NCI-H526 (cell line): Measurements from ENCODE around the gene LDHA.

Source experiments
- DNase-seq, 2 experiments: peaks; one replicate each; lab custom pipeline; 2025; lab: John Stamatoyannopoulos, UW

LDHA gene

DNA sequence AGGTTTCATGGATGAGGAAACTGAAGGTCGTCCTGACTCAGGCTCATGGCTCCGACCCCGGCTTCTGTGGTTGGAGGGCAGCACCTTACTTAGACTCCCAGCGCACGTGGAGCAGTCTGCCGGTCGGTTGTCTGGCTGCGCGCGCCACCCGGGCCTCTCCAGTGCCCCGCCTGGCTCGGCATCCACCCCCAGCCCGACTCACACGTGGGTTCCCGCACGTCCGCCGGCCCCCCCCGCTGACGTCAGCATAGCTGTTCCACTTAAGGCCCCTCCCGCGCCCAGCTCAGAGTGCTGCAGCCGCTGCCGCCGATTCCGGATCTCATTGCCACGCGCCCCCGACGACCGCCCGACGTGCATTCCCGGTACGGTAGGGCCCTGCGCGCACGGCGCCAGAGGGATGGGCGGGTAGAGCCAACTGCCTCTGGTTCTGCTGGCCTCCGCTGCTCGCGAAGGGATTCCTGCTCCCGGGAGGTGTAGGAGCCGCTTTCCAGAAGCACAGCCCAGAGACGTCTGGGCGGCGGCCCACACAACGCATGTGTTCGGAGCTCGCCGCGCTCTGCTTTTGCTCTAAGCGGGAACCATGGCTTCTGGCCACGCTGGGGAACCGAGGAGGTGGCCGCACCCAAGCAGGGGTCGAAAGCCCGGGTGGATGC, at the start of gene LDHA:
LDHA (plus strand) TSS at position 289 of the 653 bp plus-strand sequence. CDS start 2,280 bp downstream, outside the sequence.
- peak; percentile 93 to 98 for DNase-seq

DNA sequence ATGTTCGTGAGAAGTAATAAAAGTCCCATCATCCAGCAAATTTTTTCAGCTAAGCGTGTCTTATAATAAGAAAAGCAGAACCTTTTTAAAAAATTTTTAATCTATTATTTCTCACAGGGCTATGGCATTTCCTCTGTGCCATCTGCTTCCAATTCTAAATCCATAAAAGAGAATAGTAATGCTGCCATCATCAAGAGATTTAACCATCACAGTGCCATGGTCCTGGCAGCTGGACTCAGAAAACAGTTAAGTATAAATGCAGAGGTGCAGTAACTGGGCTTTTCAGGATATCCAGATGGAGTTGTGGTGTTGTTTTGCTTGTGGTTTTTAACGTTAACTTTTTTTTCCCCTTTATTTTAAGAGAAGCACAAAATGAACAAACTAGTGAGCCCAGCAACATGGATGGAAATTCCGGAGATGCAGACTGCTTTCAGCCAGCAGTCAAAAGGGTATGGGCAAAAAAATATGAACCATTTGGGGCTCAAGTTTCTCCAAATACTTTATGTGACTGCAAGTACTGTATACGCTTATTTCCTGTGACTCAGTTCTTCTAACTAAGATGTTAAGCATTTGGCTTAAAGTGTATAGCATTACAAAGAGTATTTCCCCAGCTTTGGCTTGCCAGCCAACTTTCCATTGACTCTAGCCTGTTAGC, 46.8 kb upstream of the LDHA start:
- DNase-seq = no peak

DNA sequence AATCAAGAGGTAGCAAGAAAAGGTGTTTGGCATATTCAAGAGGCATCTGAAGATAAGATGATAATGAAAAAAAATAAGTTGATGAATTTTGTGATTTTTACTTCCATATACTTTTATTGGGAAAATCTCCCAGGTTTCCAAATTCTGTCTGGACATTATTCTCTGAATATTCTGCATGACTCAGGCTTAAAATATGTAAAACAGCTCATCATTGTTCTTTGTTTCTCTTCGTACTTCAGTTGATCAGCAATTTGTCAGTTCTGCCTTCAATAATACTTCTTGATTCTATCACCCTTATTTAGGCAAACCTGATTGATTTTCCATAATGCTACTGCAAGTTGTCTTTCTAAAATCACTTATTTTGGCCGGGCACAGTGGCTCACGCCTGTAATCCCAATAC, 41.8 kb upstream of the LDHA start:
- no peak for DNase-seq

DNA sequence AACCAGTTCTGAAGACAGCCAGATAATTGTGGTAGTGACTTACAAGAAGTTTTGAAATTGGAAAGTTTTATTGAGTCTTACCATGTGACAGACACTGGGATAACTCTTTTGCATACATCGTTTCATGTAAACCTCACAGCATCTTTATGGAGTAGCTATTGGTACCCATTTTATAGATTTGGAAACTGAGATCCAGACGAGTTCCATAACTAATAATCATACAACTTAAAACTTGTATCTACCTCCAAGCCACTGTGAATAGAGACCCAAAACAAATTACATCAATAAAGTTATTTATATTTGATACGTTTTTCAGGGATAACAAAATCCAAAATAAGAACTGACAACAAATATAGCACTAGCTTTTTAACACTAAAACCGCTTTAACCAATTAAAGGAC, 35.7 kb upstream of the LDHA start:
- DNase-seq = no peak

DNA sequence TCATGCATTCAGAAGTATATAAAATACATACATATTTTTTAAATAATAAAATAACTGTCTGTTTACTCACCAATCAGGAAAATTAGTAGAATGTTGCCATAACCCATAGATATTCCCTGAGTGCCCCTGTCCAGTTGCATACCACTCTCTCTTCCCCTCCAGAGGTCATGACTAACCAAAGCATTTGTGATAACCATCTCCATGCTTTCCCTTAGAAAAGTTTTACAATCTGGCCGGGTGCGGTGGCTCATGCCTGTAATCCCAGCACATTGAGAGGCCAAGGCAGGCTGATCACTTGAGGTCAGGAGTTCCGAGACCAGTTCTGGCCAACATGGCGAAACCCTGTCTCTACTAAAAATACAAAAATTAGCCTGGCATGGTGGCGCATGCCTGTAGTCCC, 33.2 kb upstream of the LDHA start:
- no peak for DNase-seq

DNA sequence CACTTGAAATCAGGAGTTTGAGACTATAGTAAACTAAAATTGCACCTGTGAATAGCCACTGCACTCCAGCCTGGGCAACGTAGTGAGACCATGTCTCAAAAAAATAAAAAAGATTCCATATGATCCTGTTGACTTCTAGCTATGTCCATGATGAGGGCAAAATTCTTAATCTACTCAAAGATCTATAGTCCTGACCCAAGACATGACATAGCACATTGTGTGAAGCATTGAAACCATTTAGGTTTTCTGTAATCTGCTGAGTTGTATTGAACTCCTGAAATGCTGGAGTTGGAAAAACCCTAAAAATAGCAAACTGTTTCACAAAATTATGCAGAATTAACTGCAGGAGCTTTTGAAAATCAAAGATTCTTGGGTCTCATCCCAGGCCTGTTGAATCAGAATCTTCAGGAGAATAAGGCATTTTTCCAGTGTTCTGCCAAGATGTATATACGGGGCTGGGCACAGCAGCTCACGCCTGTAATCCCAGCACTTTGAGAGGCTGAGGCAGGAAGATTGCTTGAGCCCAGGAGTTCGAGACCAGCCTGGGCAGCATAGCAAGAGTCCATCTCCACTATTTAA, 29.8 kb upstream of the LDHA start:
- no peak for DNase-seq

DNA sequence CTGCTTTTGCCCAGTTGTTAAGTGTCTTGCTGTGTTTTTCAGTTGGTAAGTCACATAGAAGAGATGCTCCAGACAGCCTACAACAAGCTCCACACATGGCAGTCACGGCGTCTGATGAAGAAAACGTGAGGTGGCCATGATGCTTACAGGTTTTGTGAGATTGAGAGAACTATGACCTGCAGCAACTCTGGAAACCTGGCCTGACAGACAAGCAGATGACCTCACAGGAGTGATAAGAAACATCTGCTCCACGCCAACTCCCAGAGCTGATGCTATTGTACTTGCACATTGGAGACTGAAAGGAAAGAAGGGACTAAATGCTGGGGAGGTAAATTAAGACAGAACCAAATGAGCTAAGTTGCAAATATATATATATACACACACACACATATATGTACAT, 28.6 kb upstream of the LDHA start:
- DNase-seq = no peak

DNA sequence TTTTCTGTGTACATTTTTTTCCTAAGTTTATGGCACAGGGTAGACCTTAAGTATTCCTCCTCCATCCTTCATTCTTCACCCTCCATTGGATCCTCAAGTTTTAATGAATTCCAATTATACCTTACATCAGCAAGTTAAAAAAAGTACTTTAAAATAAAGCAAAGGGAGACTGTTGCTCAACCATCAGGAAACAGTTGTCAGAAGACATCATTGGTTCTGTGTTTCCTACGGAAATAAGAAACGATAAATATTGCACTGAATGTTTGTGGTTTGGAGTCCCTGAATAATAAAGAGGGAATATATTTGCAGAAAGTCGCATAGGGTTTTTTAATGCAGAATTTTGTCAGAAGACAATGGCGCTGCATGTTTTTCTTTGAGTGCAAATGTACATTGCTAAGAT, 28.1 kb upstream of the LDHA start:
- no peak for DNase-seq

DNA sequence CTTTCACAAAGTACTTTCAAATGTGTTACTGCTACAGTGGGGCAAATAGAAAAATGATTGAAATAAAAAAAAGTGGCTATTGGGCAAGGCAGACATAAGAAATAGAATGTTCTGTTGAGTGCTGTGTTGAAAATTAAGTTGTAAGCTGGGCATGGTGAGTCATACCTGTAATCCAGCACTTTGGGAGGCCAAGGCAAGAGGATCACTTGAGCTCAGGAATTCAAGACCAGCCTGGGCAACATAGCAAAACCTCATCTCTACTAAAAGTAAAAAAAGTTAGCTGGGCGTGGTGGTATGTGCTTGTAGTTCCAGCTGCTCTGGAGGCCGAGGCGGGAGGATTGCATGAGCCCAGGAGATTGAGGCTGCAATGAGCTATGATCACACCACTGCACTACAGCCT, 26.9 kb upstream of the LDHA start:
- DNase-seq = no peak

DNA sequence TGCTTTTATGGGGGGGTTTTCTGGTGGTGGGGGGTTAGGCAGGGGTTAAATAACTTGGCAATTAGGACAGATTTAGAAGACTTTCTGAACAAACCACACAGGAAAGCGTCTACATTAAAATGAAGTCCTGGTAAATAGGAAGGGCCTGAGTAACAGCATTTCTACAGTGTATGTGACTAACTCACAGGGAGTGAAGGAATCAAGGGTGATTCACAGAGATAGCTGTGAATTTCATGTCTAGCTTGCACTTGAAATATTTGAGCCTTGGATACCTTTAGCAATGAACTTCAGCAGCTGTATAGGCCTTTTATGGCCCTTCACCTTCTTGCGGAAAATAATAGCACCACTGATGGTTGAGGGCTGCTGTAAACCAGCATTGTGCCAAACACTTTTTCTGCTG, 26.1 kb upstream of the LDHA start:
- DNase-seq = no peak

DNA sequence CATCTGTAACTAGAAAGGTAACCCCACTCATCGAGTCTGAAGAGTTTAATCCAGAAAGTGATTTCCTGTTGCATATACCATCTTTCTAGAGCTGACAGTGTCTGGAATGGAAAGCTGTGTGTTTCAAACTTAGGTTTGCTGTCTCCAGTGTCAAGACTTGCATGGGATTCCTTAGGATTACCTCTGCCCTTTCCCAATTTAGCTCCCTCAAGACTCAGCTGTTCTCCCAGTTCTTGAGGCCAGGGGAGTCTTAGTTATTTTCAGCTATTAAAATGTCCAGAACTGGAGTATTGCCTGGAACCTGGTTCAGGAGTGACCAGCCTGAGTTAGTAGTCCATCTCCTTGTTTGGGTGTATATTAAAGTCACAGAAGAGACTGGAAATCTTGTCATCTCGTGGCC, 25.0 kb upstream of the LDHA start:
- no peak for DNase-seq

DNA sequence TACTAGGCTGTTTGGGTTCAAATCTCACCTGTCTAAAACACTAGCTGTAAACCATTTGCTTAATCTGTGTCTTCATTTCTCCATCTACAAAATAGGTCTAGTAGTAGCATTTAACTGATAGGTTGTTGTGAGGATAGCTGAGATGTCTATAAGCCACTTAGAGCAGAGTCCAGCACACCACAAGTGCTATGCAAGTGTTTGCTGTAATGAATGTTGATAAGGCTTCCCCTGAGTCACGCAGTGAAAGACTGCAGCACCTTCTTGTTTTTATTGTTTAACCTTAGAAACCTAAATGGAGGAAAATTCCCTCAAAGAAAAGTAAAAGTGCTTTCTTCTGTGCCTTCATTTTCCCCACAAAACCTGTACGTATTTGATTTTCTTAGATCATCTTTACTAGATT, 23.1 kb upstream of the LDHA start:
- DNase-seq = no peak

DNA sequence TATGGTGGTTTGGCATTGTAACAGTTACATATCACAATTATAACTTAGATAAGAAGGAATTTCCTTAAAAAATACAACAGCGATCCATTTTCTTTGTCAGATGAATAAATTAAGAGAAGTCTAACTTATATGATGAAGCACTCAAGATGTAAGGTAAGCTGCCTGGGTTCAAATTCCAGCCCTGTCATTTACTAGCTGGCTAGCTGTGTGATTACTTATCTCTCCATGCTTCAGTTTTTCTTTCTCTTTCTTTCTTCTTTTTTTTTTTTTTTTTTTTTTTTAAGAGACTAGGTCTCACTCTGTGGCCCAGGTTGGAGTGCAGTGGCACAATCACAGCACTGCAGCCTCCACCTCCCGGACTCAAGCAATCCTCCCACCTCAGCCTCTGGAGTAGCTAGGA, 22.2 kb upstream of the LDHA start:
- no peak for DNase-seq

DNA sequence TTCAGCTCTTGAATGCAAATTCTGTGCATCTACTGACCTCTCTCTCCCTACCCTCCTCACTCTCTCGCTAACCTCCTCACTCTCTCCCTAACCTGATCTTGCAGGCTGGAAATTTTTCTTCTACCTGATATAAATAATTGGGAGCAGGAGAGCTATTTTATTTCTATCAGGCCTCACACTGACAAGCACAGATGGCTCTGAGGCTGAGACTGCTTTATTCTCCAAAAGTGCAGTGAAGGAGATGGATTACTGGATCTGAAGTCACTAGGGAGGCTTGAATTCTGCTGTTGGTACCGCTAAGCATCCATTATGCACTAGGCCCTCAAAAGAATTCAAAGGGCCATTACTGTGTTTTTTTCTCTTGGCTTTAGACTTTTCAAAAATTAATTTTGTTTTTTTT, 19.4 kb upstream of the LDHA start:
- DNase-seq = no peak

DNA sequence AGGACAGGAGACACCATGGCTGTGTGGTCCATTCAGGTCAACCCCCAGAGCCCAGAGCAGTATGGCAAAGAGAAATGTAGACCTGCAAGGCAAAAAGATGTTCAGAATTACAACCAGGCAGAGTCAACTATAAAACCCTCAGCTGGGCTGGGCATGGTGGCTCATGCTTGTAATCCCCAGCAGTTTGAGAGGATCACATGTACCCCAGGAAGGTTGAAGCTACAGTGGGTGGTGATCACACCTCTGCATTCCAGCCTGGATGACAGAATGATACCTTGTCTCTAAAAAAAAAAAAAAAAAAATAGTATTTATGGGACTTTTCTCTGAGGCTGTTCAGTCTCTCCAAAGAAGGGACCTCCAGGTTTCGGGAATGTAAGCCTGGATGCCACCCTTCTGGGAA, 18.4 kb upstream of the LDHA start:
- DNase-seq = no peak

DNA sequence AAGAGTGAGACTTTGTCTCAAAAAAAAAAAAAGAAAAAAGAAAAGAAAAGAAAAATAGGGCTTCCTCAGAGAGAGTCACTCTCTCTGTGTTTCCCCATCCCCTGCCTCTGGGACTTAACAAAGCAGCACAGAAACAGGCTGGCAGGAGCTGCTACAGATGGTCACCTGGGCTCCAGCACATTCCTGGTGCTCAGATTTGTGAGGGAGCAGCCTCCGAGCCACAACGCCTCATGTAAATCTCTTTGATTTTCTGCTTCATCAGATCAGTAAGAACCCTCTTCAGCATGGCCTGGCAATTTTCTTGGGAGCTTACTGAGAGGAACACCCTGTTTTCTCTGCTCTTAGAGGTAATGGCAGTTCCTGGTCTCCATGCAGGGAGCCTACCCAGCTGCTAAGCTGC, 15.2 kb upstream of the LDHA start:
- no peak for DNase-seq

DNA sequence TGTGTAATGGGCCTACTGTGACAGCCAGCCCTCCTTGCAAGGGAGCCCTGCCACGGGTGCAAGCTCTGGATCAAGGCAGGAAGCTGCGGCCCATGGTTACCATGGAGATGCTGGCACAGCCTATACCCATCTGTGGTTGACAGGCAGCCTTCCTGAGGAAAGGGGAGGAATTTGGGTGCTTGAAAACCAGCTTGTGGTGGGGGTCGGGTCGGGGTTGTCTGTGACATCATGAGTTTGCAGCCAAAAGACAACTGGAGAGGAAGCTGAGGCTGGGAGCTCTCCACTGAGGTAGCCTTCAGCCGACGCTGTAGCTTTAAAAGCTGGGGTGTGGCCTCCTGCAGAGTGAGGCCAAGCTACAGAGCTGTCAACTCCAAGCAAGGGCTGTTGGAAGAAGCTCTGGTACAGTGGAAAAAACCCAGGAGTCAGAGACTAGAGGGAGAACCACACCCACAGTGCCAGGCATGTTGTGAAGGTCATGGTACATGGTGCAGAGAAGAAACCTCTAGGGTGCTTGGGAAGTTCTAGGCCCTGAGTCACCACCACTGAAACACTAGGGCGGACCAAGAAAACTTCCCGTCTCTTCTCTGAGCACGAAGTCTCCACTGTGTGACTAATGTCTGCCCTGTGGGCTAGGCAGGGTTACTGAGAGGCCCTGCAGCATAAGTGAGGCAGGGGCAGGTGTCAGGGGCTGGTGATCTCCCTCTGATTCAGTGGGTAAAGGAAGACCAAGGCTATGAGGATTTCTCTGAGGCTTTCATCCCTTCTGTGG, 10.8 kb upstream of the LDHA start:
- peak; percentile 5 to 13 for DNase-seq

DNA sequence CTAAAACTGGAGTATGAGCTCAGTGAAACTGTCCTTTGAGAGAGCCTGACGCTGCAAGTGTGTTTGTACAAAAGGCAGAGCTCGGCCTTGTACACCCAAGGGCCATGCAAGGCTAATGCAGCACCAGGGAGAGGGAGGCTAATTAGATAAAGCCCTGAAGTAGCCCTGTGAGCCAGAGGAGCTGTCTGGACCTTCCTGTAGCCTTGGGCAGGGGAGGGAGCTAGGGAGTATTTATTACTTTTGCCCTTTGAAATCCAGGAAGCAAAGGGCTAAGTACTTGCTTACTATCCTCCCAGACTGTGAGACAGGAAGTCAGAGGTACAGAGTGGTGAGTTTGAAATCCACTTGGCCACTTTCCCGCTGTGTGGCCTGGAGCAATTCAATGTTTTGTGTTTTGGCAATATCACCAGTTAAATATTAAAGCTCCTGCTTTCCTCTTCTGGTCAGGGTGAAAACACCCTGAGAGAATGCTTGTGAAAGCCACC, 10.2 kb upstream of the LDHA start:
- no peak for DNase-seq

DNA sequence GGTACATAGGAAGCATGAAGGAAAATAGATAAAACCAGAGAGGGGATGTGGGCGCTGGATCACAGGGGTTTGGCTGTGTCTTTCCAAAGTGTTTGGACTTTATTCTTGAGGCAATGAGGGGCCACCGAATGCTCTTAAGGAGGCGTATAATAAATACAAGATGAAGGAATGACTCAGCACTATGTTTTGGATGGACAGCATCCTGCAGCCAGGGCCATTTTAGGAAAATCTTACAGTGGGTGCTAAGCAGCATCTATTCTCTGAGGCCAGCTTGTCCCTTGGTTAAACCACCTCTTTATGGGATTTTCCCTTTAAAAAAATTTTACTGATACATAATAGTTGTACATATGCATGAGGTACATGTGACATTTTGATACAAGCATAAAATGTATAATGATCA, 4.3 kb upstream of the LDHA start:
- DNase-seq = no peak

DNA sequence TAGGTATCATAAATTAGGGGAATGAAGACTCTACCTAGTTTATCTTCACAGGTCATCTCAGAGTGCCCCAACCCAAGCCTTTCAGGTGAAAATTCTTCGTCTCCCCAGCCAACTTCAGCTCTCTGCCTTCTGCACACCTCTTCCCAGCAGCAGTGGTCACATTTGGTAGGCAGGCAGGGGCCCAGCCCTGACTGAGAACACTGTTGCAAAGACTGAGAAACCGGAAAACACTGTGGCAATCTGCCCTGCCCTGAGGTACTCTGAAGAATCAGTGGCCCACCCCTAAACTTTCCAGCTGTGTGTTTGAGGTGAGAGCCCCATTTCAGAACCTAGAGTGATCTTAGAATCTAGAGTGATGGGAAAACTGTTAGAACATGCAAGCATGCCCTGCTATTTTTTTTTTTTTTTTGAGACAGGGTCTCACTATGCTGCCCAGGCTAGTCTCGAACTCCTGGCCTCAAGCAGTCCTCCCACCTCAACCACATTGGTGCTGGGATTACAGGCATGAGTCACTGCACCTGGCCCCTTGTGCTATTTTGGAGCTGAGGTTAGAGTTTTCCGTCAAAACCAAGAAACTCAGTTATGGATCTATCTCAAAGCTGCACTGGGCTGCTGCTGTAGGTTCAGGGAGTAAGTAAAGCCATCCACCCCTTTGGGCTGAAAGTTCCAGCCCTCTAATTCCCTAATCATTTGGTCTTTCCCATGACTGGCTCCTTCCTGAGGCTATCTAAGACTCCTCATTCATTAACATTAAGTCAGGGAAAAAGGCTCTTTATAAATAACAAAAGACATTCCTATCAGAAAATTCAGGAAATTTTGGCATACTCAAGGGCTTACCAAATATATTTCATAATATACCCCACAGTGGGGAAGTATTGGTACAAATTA, 1.7 kb upstream of the LDHA start:
- DNase-seq = no peak

DNA sequence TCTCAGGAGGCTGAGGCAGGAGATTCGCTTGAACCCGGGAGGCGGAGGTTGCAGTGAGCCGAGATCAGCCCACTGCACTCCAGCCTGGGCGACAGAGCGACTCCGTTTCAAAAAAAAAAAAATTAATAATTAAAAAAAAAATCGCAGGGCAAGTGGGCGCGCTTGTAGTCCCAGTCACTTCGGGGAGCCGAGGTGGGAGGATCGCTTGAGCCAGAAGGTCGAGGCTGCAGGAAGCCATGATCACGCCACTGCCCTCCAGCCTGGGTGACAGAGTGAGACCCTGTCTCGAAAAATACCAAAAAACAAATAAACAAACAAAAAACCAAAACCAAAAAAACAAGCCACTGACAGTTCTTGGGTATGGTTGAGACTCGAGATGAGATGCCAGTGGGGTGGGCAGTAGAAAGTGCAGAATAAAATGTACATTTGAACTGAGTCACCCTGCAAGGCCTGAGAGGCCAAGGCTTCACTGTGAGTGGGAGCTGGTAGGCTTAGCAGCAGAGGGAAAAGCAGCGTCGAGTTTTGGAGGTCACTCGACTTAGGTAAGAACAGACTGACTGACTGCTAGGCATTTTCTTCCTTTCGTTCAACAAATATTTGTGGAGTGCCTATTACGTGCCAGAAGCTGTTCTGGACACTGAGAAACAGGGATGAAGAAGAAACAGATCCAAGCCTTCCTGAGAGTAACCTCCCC, 635 bp upstream of the LDHA start:
- peak in 1 of 2 experiments; percentile 56 for DNase-seq
